ENCODE data around the gene SMARCAL1. TPM values are rescaled to one million over a fixed set of nuclear protein-coding genes. Genes with fewer than 3 reads are reported as not detected.

The SMARCAL1 gene
- total and polyA plus RNA-seq, 9 of the 15 experiments (the other 6 are each of a cell fraction or from before 2014, with no cell fraction given): 8.2 to 27.9 (median 12.4) TPM

DNA sequence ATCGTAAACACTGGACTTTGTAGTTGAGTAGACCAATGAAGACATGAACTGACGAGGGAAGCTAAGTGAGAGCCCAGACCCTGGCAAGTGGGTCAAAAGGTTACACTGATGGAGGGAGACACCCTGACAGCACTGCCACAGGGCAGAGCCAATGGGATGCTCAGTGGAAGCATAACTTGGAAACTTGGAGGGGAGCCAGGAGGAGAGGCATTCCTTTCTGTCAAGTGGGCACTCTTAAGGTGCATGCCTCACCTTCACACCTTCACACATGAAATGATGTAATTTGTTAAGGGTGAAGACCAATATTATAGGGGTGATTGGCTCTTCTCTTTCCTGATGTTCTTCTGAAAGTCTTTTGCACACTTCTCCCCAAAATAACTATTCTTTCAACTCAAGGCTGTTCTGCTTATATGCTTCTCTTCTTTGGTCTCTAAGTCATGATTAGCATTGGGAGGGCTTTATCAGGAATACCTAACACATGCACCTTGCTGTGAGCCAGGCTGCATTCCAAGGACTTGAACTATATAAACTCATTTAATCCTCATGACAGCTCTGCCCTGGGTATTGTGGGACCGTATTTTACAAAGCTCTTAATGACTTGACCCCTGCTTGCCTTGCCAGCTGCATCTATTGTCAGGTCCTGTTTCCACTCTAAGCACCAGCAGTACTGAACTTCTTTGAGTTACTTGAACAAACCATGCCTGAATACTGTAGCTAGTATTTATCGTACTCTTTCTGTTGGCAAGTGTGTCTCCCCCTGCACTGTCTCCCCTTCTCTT is 105.4 kb downstream of the SMARCAL1 start:
- no peak for DNase-seq (ENCODE audit: extremely low read depth in 1 of 4, low spot score in 3 of 4)
- BruUV-seq (replicated peaks): no TSS peak
- TF ChIP-seq, protein P1, sequence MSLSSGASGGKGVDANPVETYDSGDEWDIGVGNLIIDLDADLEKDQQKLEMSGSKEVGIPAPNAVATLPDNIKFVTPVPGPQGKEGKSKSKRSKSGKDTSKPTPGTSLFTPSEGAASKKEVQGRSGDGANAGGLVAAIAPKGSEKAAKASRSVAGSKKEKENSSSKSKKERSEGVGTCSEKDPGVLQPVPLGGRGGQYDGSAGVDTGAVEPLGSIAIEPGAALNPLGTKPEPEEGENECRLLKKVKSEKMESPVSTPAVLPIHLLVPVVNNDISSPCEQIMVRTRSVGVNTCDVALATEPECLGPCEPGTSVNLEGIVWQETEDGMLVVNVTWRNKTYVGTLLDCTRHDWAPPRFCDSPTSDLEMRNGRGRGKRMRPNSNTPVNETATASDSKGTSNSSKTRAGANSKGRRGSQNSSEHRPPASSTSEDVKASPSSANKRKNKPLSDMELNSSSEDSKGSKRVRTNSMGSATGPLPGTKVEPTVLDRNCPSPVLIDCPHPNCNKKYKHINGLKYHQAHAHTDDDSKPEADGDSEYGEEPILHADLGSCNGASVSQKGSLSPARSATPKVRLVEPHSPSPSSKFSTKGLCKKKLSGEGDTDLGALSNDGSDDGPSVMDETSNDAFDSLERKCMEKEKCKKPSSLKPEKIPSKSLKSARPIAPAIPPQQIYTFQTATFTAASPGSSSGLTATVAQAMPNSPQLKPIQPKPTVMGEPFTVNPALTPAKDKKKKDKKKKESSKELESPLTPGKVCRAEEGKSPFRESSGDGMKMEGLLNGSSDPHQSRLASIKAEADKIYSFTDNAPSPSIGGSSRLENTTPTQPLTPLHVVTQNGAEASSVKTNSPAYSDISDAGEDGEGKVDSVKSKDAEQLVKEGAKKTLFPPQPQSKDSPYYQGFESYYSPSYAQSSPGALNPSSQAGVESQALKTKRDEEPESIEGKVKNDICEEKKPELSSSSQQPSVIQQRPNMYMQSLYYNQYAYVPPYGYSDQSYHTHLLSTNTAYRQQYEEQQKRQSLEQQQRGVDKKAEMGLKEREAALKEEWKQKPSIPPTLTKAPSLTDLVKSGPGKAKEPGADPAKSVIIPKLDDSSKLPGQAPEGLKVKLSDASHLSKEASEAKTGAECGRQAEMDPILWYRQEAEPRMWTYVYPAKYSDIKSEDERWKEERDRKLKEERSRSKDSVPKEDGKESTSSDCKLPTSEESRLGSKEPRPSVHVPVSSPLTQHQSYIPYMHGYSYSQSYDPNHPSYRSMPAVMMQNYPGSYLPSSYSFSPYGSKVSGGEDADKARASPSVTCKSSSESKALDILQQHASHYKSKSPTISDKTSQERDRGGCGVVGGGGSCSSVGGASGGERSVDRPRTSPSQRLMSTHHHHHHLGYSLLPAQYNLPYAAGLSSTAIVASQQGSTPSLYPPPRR (CRISPR knock-in tag; IDR thresholded peaks at IDR 0.05; ENCODE audit: borderline replicate concordance): no peak
- TF ChIP-seq MED1 (CRISPR knock-in tag; IDR thresholded peaks at IDR 0.05; ENCODE audit: borderline replicate concordance) (no peak), ZNF239 (CRISPR knock-in tag; IDR thresholded peaks at IDR 0.05) (no peak), ZNF408 (CRISPR knock-in tag; IDR thresholded peaks at IDR 0.05; ENCODE audit: low read depth) (no peak), HSF4 (CRISPR knock-in tag; IDR thresholded peaks at IDR 0.05; ENCODE audit: borderline replicate concordance) (no peak), ZNF778 (CRISPR knock-in tag; IDR thresholded peaks at IDR 0.05) (no peak)
- TF ChIP-seq, protein P2, sequence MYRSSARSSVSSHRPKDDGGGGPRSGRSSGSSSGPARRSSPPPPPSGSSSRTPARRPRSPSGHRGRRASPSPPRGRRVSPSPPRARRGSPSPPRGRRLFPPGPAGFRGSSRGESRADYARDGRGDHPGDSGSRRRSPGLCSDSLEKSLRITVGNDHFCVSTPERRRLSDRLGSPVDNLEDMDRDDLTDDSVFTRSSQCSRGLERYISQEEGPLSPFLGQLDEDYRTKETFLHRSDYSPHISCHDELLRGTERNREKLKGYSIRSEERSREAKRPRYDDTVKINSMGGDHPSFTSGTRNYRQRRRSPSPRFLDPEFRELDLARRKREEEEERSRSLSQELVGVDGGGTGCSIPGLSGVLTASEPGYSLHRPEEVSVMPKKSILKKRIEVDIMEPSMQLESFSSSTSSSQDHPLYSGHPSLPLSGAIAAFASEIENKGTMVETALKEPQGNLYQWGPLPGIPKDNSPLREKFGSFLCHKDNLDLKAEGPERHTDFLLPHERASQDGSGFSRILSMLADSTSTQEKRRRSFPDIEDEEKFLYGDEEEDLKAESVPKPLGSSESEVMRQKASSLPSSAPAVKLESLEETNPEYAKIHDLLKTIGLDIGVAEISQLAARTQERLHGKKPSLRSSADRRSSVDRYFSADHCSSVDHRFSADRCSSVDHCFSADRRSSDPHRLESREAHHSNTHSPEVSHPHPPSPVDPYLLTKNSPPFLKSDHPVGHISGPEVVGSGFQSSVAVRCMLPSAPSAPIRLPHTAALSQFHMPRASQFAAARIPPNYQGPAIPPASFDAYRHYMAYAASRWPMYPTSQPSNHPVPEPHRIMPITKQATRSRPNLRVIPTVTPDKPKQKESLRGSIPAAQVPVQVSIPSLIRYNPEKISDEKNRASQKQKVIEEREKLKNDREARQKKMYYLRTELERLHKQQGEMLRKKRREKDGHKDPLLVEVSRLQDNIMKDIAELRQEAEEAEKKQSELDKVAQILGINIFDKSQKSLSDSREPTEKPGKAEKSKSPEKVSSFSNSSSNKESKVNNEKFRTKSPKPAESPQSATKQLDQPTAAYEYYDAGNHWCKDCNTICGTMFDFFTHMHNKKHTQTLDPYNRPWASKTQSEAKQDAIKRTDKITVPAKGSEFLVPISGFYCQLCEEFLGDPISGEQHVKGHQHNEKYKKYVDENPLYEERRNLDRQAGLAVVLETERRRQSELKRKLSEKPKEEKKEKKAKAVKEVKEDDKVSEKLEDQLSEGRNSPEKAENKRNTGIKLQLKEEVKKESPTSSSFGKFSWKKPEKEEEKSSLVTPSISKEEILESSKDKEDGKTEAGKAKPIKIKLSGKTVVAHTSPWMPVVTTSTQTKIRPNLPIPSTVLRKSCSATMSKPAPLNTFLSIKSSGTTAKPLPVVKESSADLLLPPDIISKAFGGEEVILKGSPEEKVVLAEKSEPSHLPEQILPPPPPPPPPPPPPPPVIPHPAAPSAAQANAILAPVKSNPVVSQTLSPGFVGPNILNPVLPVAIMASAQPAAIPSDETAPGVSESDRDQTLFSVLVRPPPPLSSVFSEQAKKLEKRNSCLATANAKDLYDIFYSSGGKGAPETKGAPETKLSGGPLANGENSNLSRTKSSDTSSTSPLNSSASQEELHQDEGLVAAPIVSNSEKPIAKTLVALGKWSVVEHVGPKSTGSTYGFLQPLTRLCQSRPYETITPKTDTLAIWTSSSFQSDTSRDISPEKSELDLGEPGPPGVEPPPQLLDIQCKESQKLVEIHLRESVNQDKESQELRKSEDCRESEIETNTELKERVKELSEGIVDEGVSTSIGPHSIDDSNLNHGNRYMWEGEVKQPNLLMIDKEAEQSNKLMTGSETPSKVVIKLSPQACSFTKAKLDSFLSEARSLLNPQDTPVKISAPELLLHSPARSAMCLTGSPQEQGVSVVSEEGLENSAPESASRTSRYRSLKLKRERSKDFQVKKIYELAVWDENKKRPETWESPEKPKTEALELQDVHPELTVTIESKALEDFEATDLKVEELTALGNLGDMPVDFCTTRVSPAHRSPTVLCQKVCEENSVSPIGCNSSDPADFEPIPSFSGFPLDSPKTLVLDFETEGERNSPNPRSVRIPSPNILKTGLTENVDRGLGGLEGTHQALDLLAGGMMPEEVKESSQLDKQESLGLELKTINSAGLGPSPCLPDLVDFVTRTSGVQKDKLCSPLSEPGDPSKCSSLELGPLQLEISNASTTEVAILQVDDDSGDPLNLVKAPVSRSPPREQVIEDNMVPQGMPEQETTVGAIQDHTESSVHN (IDR thresholded peaks at IDR 0.05; ENCODE audit: borderline replicate concordance in 1 of 2, low read depth in 1 of 2): no peak

More for the DNA sequence above, 105.4 kb downstream of the SMARCAL1 start:
- in situ Hi-C loops (cut with MboI): loop anchor here (5.0 kb wide), 1 partner anchor 150 kb away; no protein-coding TSS in a partner anchor
- Histone ChIP-seq H3K4me2 (ENCODE audit: insufficient read depth, low read length) (no peak overlapping the region), H3K79me2 (ENCODE audit: control insufficient read depth, insufficient read depth, low read length) (no peaks in the 10 kb centered on the region), H3K4me1 (replicated peaks in 1 of 2; ENCODE audit: control insufficient read depth in 2 of 2, insufficient read depth in 2 of 2, low read length in 2 of 2) (no peaks in the 10 kb centered on the region; a peak in 1 of 5 replicates), H3K9ac (ENCODE audit: insufficient read depth in 1 of 2, low read depth in 2 of 2, low read length in 2 of 2) (no peak overlapping the region), H3K4me3 (no peak overlapping the region), H3K9me3 (replicated peaks; ENCODE audit: control insufficient read depth, insufficient read depth, low read depth, low read length) (no peaks in the 10 kb centered on the region), H2AFZ (ENCODE audit: low read depth, low read length) (no peak overlapping the region), H4K20me1 (replicated peaks; ENCODE audit: control insufficient read depth, insufficient read depth, low read length) (no peaks in the 10 kb centered on the region; the same call in 1 of the 2 replicates), H3K27me3 (ENCODE audit: control insufficient read depth in 2 of 2, insufficient read depth in 2 of 2, low read length in 2 of 2) (no peaks in the 10 kb centered on the region), H3K27ac (ENCODE audit: extremely low read depth, low read depth, low read length) (no peak overlapping the region), H3K36me3 (ENCODE audit: control insufficient read depth, insufficient read depth, low read length) (no peaks in the 10 kb centered on the region), H3K9me1 (ENCODE audit: control insufficient read depth, insufficient read depth, low read length) (no peaks in the 10 kb centered on the region)
- ChIA-PET CTCF (ENCODE audit: low intra/inter-chr PET ratio) (interaction anchor here (1.9 to 4.5 kb wide), 2 partner anchors 144 to 149 kb away, joined by 10 to 21 read pairs; no protein-coding TSS in a partner anchor), POLR2A (interaction anchor here (0.7 to 3.0 kb wide), 2 partner anchors 11 to 81 kb away, joined by 4 to 11 read pairs; no protein-coding TSS in a partner anchor)
- intact Hi-C loops (cut with micrococcal nuclease): loop anchor here (5.0 kb wide), 1 partner anchor 295 kb away; no protein-coding TSS in a partner anchor
- no peak for ATAC-seq
- FAIRE-seq: no peak
- 66% methylated on average over 4 of the region's 4 CpGs for WGBS (ENCODE audit: insufficient coverage, low coverage, missing lambda C conversion rate)

All from K562 (cell line).